HG03025 (cell line): ENCODE data around the gene USP22.

ENCODE experiments used
- ATAC-seq: cut with Tn5 transposase; IDR thresholded peaks from one replicate; pipeline ENCODE4 v1.9.1; 2021; ENCODE audit warnings: mild to moderate bottlenecking, moderate library complexity; ENCODE audit not compliant: unreplicated experiment, low FRiP score

Gene USP22

DNA sequence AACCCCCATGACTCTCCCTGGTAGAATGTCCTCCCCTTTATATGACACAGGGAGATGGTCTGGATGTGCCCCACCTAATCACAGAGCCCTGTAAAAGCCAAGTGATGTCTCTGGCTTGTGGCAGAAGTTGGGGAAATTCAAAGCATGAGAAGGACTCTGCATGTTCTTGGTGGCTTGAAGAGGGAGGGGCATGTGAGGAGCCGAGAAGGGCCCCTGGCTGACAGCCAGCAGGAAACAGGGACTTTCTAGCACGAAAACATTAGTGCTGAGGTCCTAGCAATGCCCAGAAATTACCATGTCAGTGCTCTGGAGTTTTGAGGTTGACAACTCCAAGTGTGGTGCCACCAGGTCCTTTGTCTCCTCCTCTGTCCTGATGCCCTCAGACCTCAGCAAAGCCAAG lies 75.9 kb downstream of the USP22 start:
- ATAC-seq, result no peak

DNA sequence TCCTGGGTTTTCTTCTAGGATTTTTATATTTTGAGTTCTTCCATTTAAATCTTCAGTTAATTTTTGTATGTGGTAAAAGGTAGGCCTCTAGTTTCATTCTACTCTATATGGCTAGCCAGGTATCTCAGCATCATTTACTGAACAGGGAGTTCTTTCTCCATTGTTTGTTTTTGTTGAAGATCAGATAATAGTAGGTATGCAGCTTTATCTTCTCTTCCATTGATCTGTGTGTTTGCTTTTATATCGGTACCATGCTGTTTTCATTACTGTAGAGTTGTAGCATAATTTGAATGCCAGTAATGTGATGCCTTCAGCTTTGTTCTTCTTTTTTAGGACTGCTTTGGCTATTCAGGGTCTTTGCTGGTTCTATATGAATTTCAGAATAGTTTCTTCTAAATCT lies 77.3 kb downstream of the USP22 start:
- no peak for ATAC-seq

DNA sequence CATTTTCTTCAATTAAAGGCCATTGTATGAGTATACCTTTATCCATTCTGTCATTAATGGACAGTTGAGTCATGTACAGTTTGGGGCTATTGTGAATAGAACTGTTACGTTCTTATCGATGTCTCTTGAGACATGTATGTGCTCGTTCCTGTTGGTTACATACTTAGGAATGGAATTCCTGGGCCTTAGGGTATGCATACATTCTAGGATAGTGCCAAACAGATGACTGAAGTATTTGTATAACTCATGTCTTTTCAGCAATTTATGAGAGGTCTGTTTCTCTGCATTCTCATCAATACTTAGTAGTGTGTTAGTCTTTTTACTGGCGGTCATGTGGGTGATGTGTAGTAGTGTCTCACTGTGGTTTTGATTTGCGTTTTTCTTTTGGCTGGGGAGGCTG lies 81.2 kb downstream of the USP22 start:
- ATAC-seq, result no peak

DNA sequence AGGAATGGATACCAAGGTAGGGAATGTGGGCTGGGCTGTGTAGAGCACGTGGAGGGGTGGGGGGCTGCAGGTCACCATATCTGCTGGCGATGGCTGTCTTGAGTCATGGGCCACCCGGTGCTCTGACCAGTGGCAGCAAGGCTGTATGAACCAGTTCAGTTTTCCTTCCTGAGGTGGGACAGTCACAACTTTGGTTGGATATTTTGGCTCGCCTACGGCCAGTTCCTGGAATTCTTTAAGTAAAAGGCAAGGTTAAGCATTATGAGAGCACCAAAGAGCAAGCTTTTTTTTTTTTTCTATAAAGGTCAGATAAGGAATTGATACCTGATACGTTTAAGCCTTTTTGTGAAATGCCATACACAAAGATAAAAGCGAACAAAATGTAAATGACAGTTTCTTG lies 81.9 kb downstream of the USP22 start:
- ATAC-seq, result no peak

DNA sequence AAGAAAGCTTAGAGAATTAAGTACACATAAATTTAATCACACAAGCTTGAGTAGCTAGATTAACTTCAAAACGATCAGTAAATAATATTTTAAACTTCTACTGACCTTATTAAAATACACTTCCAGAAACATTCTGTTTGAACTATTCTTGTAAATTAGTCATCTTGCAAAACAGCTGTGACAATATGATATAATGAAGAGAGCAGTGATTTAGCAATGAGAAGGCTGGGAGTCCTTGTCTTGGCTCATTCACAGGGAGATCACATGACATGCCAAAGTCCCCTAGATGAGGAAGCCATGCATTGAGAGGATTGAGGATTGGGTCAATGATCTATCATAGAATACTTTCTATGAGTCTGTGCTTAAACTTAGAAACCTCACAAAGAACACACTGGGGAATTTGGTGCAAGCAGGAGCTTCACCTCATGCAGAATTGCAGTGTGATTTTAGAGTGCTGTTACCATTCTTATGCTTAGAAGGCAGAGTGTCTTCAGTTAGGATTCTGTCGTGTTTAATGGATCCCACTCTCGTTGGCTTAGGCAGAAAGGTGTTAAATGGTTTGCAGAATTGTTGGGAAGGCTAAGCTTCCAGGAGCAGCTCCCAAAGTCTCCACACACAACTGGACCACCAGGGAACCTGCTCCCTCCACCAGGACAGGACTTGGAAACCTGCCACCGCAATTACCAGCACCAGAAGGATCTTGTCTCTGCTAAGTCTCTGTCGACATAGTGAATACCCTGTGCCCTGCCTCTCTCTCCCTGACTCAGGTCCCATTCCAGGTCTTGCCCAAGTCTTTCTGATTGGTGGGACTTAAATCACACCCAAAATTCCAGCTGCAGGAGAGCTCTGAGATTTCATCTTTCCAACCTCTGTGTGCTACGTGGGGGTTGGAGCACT lies 87.1 kb downstream of the USP22 start:
- ATAC-seq, result no peak

DNA sequence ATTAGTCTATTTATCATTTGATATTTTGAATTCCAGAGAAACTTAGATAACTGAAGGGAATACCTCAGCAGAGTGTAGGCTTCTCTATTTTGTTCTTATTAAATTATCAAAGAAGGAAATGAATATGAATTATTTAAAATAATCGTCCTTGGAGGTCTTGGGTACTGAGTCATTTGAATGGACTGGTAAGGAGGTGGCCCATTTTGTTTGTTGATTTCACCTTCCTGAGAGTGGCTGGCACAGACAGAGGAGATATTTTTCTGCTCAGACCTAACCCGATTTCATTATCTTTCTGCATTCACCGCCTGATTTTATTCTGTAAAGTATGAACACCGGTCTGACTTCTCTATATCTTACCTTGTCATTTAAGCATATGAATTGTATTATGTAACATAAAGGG lies 88.0 kb downstream of the USP22 start:
- ATAC-seq, result no peak

DNA sequence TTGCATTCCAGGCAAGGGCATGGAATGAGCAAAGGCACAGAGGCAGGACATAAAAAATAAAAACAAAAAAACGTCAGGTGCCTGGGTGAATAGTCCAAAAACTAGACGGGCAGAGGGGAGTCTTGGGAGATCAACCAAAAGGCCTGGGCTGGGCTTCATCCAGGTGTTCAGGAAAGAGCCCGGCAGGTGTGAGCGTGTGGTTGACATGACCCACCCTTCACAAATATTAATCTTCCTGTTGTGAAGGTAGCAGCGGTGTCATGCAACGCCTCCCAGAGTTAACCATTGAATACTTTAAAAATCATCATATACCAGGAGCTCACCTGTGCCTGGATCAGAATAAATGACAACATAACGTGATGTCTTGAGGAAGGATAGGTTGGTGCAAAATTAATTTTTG lies 90.6 kb downstream of the USP22 start:
- no peak for ATAC-seq
